Tibial artery (tissue), 4 donors: Measurements from ENCODE around the gene SP5.

Source experiments
- DNase-seq, 2 donors: peaks; one replicate each; pipeline ENCODE4 v3.0.0-alpha.2; 2019
- H3K27ac ChIP-seq, 2 donors: fragments of 200-600 bp; sonication (generic) in 1 of 2; 1 replicate in 1 of 2; 2 replicates in 1 of 2; pipeline ENCODE4 v1.5.1; 2018 to 2019; ENCODE audit warnings: mild to moderate bottlenecking in 1 of 2
- H3K27me3 ChIP-seq, 2 donors: fragments of 200-600 bp; sonication (generic) in 1 of 2; one replicate each; pipeline versions ENCODE4 v1.5.1 to v1.6.0; 2016 to 2019
- H3K36me3 ChIP-seq, 3 donors: fragments of 200-600 bp; sonication (generic) in 2 of 3; one replicate each; pipeline ENCODE4 v1.5.1; 2016 to 2019; ENCODE audit warnings: mild to moderate bottlenecking in 2 of 3
- H3K4me1 ChIP-seq, 4 donors: fragments of 200-600 bp; sonication (generic) in 2 of 4; 1 replicate in 3 of 4; 2 replicates in 1 of 4; pipeline ENCODE4 v1.5.1; 2016 to 2019
- H3K4me3 ChIP-seq, 2 donors: fragments of 200-600 bp; sonication (generic) in 1 of 2; 1 replicate in 1 of 2; 2 replicates in 1 of 2; pipeline ENCODE4 v1.5.1; 2018 to 2019; ENCODE audit warnings: mild to moderate bottlenecking in 2 of 2
- H3K9me3 ChIP-seq, 3 donors: fragments of 200-600 bp; sonication (generic) in 1 of 3; one replicate each; pipeline ENCODE4 v1.5.1; 2016 to 2019
- CTCF ChIP-seq, 2 experiments: fragments of 200-600 bp in 1 of 2; fragments of 450-650 bp in 1 of 2; IDR thresholded peaks; one replicate each; pipeline ENCODE4 v1.5.1; 2017 to 2019; ENCODE audit warnings: antibody characterized with exemption in 2 of 2, mild to moderate bottlenecking in 1 of 2, moderate library complexity in 1 of 2
- intact Hi-C: fragments of 100-400 bp; cut with DNase I; formaldehyde crosslinking; loops from one replicate; pipeline ENCODE4 v1.15.0; 2023; ENCODE audit warnings: low total_unique reads

The SP5 gene

GRCh38 chr2:170761572-170761971, 46.4 kb downstream of the SP5 start:
- Histone ChIP-seq H3K9me3 (no peaks in the 10 kb centered on the region), H3K36me3 (no peaks in the 10 kb centered on the region), H3K27me3 (no peaks in the 10 kb centered on the region), H3K27ac (no peak overlapping the region), H3K4me3 (no peak overlapping the region), H3K4me1 (no peaks in the 10 kb centered on the region)
- DNase-seq = no peak
- intact Hi-C loops = no loop called here
- no peak for TF ChIP-seq CTCF (IDR thresholded peaks at IDR 0.05)

GRCh38 chr2:170762760-170763159, 47.6 kb downstream of the SP5 start:
- Histone ChIP-seq H3K36me3 (no peaks in the 10 kb centered on the region), H3K27ac (no peak overlapping the region), H3K4me3 (no peak overlapping the region), H3K4me1 (no peaks in the 10 kb centered on the region), H3K9me3 (no peaks in the 10 kb centered on the region), H3K27me3 (no peaks in the 10 kb centered on the region)
- intact Hi-C loops = no loop called here
- TF ChIP-seq CTCF (IDR thresholded peaks at IDR 0.05) = no peak
- DNase-seq = no peak

GRCh38 chr2:170763232-170763631, 48.1 kb downstream of the SP5 start:
- intact Hi-C loops = no loop called here
- DNase-seq = no peak
- Histone ChIP-seq H3K36me3 (no peaks in the 10 kb centered on the region), H3K4me1 (no peaks in the 10 kb centered on the region), H3K27ac (no peak overlapping the region), H3K9me3 (no peaks in the 10 kb centered on the region), H3K4me3 (no peak overlapping the region), H3K27me3 (no peaks in the 10 kb centered on the region)
- no peak for TF ChIP-seq CTCF (IDR thresholded peaks at IDR 0.05)

GRCh38 chr2:170764880-170765261, 49.7 kb downstream of the SP5 start:
- DNase-seq = no peak
- no peak for TF ChIP-seq CTCF (IDR thresholded peaks at IDR 0.05)
- H3K27me3 ChIP-seq = no peaks in the 10 kb centered on the region
- H3K27ac ChIP-seq = no peak overlapping the region
- no peaks in the 10 kb centered on the region for H3K36me3 ChIP-seq
- no peaks in the 10 kb centered on the region for H3K9me3 ChIP-seq
- H3K4me3 ChIP-seq = no peak overlapping the region
- intact Hi-C loops = no loop called here
- H3K4me1 ChIP-seq = peaks cover 0 to 6% (median 0%) of the 10 kb centered on the region in 4 donors

GRCh38 chr2:170766693-170767092, 51.6 kb downstream of the SP5 start:
- no peak for TF ChIP-seq CTCF (IDR thresholded peaks at IDR 0.05)
- intact Hi-C loops = no loop called here
- no peak for DNase-seq
- no peaks in the 10 kb centered on the region for H3K27me3 ChIP-seq
- no peaks in the 10 kb centered on the region for H3K9me3 ChIP-seq
- no peak overlapping the region for H3K4me3 ChIP-seq
- H3K4me1 ChIP-seq = peaks cover 0 to 17% (median 2%) of the 10 kb centered on the region in 4 donors
- no peak overlapping the region for H3K27ac ChIP-seq
- no peaks in the 10 kb centered on the region for H3K36me3 ChIP-seq
